Left kidney (tissue), 8 donors: ENCODE measurements around the gene PIGC. TPM values are rescaled to one million over a fixed set of nuclear protein-coding genes. Genes with fewer than 3 reads are reported as not detected.

Experiments
- DNase-seq: peaks from one replicate; pipeline ENCODE4 v3.0.0-alpha.2; 2013
- long read RNA-seq, 8 donors: transcript quantifications; one replicate each; lab custom pipeline, GENCODE V29; 2026
- polyA plus RNA-seq: library from polyadenylated mRNA; unstranded; fragments of 120-200 nt; gene quantifications from one replicate; pipeline ENCODE4 v1.2.1, GENCODE V29; 2013; ENCODE audit not compliant: insufficient read length

Gene PIGC
- 48.3 TPM for polyA plus RNA-seq
- long read RNA-seq, donor 1, transcript PIGC-201 (2 exons, 1,447 nt) = major isoform, 20 of 34 reads
- long read RNA-seq, donor 1, transcript PIGC-202 (1 exons, 2,630 nt) = minor isoform, 14 of 34 reads
- long read RNA-seq, donor 1, partial matches to known transcripts = 0 of 34 reads
- long read RNA-seq, donor 1, other reads (novel, unspliced or antisense) = 0 of 34 reads
- long read RNA-seq, donor 2, transcript PIGC-202 (1 exons, 2,630 nt) = minor isoform, 8 of 30 reads
- long read RNA-seq, donor 2, transcript PIGC-201 (2 exons, 1,447 nt) = major isoform, 22 of 30 reads
- long read RNA-seq, donor 2, partial matches to known transcripts = 0 of 30 reads
- long read RNA-seq, donor 2, other reads (novel, unspliced or antisense) = 0 of 30 reads
- long read RNA-seq, donor 3, transcript PIGC-202 (1 exons, 2,630 nt) = minor isoform, 7 of 18 reads
- long read RNA-seq, donor 3, transcript PIGC-201 (2 exons, 1,447 nt) = major isoform, 11 of 18 reads
- long read RNA-seq, donor 3, partial matches to known transcripts = 0 of 18 reads
- long read RNA-seq, donor 3, other reads (novel, unspliced or antisense) = 0 of 18 reads
- long read RNA-seq, donor 4, transcript PIGC-202 (1 exons, 2,630 nt) = major isoform, 5 of 6 reads
- long read RNA-seq, donor 4, partial matches to known transcripts = 0 of 6 reads
- long read RNA-seq, donor 4, other reads (novel, unspliced or antisense) = 0 of 6 reads
- long read RNA-seq, donor 5, transcript PIGC-202 (1 exons, 2,630 nt) = minor isoform, 8 of 40 reads
- long read RNA-seq, donor 5, transcript PIGC-201 (2 exons, 1,447 nt) = major isoform, 32 of 40 reads
- long read RNA-seq, donor 5, partial matches to known transcripts = 0 of 40 reads
- long read RNA-seq, donor 5, other reads (novel, unspliced or antisense) = 0 of 40 reads
- long read RNA-seq, donor 6, transcript PIGC-201 (2 exons, 1,447 nt) = major isoform, 16 of 27 reads
- long read RNA-seq, donor 6, transcript PIGC-202 (1 exons, 2,630 nt) = minor isoform, 11 of 27 reads
- long read RNA-seq, donor 6, partial matches to known transcripts = 0 of 27 reads
- long read RNA-seq, donor 6, other reads (novel, unspliced or antisense) = 0 of 27 reads
- long read RNA-seq, donor 7, transcript PIGC-201 (2 exons, 1,447 nt) = major isoform, 25 of 41 reads
- long read RNA-seq, donor 7, transcript PIGC-202 (1 exons, 2,630 nt) = minor isoform, 11 of 41 reads
- long read RNA-seq, donor 7, partial matches to known transcripts = 0 of 41 reads
- long read RNA-seq, donor 7, other reads (novel, unspliced or antisense) = 5 of 41 reads
- long read RNA-seq, donor 8, transcript PIGC-202 (1 exons, 2,630 nt) = major isoform, 6 of 12 reads
- long read RNA-seq, donor 8, transcript PIGC-201 (2 exons, 1,447 nt) = major isoform, 6 of 12 reads
- long read RNA-seq, donor 8, partial matches to known transcripts = 0 of 12 reads
- long read RNA-seq, donor 8, other reads (novel, unspliced or antisense) = 0 of 12 reads

GRCh38 chr1:172443666-172444453 lies at the start of gene PIGC:
PIGC (minus strand) TSS chr1:172444069; CDS start chr1:172442622, 1,447 bp downstream.
- DNase-seq = peak; percentile 83

GRCh38 chr1:172492421-172492820 lies 48.6 kb upstream of the PIGC start:
- DNase-seq = no peak

- no peak for DNase-seq
These were observed 46.0 kb upstream of the PIGC start for GRCh38 chr1:172489847-172490246.

- DNase-seq = no peak
These were observed 44.5 kb upstream of the PIGC start for GRCh38 chr1:172488393-172488792.

- DNase-seq = no peak
These were observed 43.7 kb upstream of the PIGC start for GRCh38 chr1:172487550-172487949.

GRCh38 chr1:172486805-172487454 lies 43.1 kb upstream of the PIGC start:
- no peak for DNase-seq

GRCh38 chr1:172485626-172486025 lies 41.8 kb upstream of the PIGC start:
- DNase-seq = no peak

GRCh38 chr1:172484252-172484651 lies 40.4 kb upstream of the PIGC start:
- no peak for DNase-seq

GRCh38 chr1:172483448-172483847 lies 39.6 kb upstream of the PIGC start:
- DNase-seq = no peak

- DNase-seq = no peak
These were observed 38.2 kb upstream of the PIGC start for GRCh38 chr1:172482044-172482443.

- DNase-seq = no peak
These were observed 36.6 kb upstream of the PIGC start for GRCh38 chr1:172480431-172480830.

- no peak for DNase-seq
These were observed 34.6 kb upstream of the PIGC start for GRCh38 chr1:172478485-172478884.

- no peak for DNase-seq
These were observed 33.9 kb upstream of the PIGC start for GRCh38 chr1:172477741-172478140.

- DNase-seq = no peak
These were observed 33.3 kb upstream of the PIGC start for GRCh38 chr1:172477216-172477615.

GRCh38 chr1:172476218-172476811 lies 32.4 kb upstream of the PIGC start:
- DNase-seq = no peak

GRCh38 chr1:172473842-172474241 lies 30.0 kb upstream of the PIGC start:
- no peak for DNase-seq

GRCh38 chr1:172473302-172473701 lies 29.4 kb upstream of the PIGC start:
- DNase-seq = no peak

- DNase-seq = no peak
These were observed 28.6 kb upstream of the PIGC start for GRCh38 chr1:172472495-172472894.

- DNase-seq = no peak
These were observed 27.8 kb upstream of the PIGC start for GRCh38 chr1:172471666-172472065.

- DNase-seq = no peak
These were observed 26.3 kb upstream of the PIGC start for GRCh38 chr1:172470149-172470548.
